AG10803 (cell line): ENCODE results near the gene PACRG.

Experiments
- DNase-seq: peaks from one replicate; pipeline ENCODE4 v3.0.0; 2010; ENCODE audit warnings: low read depth
- H3K4me3 ChIP-seq: 2 replicates; pipeline ENCODE4 v1.5.1; 2011; ENCODE audit warnings: mild to moderate bottlenecking, low read length, control low read depth
- CTCF ChIP-seq: conservative IDR thresholded peaks from 2 replicates; pipeline ENCODE4 v1.5.1; 2011; ENCODE audit warnings: mild to moderate bottlenecking, low read length, control low read depth, inconsistent platforms

Gene PACRG

GRCh38 chr6:162962093-162962492 lies 234.3 kb downstream of the PACRG start:
- no peak overlapping the region for H3K4me3 ChIP-seq
- no peak for DNase-seq
- TF ChIP-seq CTCF: no peak

GRCh38 chr6:162963861-162964260 lies 236.1 kb downstream of the PACRG start:
- TF ChIP-seq CTCF: no peak
- no peak overlapping the region for H3K4me3 ChIP-seq
- no peak for DNase-seq

- DNase-seq: peak; percentile 100
- TF ChIP-seq CTCF: no peak
- no peak overlapping the region for H3K4me3 ChIP-seq
Observed at GRCh38 chr6:162964488-162965140, 236.8 kb downstream of the PACRG start.

- TF ChIP-seq CTCF: no peak
- no peak overlapping the region for H3K4me3 ChIP-seq
- DNase-seq: no peak
Observed at GRCh38 chr6:162965366-162965765, 237.6 kb downstream of the PACRG start.

GRCh38 chr6:162970246-162970645 lies 242.5 kb downstream of the PACRG start:
- DNase-seq: no peak
- no peak for TF ChIP-seq CTCF
- H3K4me3 ChIP-seq: no peak overlapping the region

- no peak for DNase-seq
- no peak for TF ChIP-seq CTCF
- H3K4me3 ChIP-seq: no peak overlapping the region
Observed at GRCh38 chr6:162971356-162971755, 243.6 kb downstream of the PACRG start.

- H3K4me3 ChIP-seq: no peak overlapping the region
- DNase-seq: no peak
- TF ChIP-seq CTCF: no peak
Observed at GRCh38 chr6:162973151-162973872, 245.5 kb downstream of the PACRG start.
